NCI-H128 (cell line): ENCODE measurements around the gene NDUFAF3.

Experiments
- DNase-seq: peaks from one replicate; lab custom pipeline; 2025; ENCODE audit not compliant: unreplicated experiment; lab: John Stamatoyannopoulos, UW

The NDUFAF3 gene

DNA sequence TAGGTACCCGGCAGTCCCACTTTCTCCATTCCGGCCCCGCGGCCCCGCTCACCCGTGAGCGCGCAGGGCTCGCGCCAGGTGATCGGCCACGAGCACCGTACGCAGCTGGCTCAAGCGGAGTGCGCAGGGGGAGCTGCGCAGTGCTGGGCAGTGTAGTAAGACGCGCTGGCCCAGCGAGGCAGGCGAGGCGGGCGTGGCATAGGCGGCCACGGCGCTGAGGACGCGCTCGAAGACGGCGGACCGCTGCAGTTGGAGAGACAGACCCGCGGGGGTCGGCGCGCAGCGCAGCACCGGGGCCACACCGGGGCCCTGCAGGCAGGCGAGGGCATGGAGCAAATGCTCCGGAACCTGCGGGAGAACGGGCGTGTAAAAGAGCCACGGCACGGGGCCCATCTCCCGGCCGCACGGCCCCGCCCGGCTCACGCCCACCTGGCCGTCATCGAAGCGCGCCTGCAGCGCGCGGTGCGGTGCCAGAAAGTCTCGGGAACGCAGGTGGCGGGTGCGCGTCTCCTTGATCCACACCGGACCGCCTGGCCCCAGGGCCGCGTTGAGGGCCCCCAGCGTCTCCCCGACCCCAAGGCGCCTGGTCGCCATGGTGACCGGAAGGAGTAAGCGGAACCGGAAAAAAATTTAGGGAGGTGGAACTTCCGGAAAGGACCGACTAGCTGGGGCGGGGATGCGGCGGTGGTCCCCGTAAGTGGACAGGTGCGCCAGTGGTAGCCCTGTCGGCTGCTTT, 3.8 kb upstream of the NDUFAF3 start, which contains the start of gene DALRD3:
DALRD3 (minus strand) TSS at position 610 of the 736 bp plus-strand sequence; CDS start at position 594, 16 bp downstream.
- no peak for DNase-seq

GRCh38 chr3:49018707-49019006, 3.3 kb upstream of the NDUFAF3 start:
- no peak for DNase-seq

DNA sequence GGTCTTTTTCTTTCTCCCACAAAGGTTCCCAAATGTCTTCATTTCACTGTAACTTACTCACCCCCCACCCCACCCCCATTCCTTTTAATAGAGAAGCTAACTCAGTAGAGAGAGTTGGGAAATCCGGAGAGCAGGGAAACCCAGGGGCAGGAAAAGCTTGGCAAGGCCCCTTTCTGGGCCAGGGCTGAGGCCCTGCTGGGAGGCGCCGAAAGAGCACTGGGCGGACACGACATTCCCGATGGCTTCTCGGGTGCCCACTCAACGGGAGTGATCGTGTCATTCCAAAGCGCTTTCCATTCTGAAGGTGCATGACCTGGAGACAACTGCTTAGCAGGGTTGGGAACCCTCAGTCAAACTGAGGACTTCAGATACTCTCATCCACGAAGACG, 2.0 kb upstream of the NDUFAF3 start:
- no peak for DNase-seq

DNA sequence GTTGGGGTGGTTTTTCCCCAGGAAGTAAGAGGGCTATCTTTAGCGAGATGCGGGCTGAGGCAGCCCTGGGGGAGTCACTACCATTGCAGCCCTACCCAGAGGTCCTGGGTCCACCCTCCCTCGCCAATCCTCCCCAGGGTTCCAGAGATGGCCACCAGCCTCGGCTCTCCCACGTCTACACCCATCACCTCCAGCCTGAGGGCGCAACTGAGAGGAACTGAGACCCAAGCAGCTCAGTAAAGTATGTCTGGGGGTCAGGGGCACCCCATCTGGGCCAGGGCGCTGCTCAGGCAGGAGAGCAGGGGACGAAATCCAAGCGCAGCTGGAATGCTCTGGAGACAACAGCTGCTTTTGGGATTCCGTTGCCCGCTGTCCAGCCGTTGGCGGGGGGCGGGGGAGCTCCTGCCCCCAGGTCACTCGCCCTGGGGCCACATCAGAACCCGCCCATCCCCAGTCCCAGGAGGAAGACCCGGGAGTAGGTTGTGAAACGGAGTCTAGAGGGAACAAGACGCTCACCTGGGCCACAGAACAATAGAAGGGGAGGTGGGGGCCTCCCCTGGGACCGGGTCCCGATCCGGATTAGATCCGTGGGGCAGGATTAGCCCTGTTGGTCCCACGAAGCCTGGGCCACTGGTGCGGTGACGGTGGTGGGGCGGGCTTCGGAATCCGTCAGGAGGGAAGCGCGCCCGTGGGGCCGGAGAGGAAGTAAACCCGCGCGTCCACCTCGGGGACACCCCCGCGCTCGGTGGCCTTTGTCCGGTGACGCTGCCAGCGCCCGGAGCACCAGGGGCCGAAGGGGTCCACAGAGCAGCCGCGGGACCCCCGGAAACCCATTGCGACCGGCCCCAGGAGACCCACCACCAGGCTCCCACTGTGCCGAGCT, 1.4 kb upstream of the NDUFAF3 start:
- no peak for DNase-seq

DNA sequence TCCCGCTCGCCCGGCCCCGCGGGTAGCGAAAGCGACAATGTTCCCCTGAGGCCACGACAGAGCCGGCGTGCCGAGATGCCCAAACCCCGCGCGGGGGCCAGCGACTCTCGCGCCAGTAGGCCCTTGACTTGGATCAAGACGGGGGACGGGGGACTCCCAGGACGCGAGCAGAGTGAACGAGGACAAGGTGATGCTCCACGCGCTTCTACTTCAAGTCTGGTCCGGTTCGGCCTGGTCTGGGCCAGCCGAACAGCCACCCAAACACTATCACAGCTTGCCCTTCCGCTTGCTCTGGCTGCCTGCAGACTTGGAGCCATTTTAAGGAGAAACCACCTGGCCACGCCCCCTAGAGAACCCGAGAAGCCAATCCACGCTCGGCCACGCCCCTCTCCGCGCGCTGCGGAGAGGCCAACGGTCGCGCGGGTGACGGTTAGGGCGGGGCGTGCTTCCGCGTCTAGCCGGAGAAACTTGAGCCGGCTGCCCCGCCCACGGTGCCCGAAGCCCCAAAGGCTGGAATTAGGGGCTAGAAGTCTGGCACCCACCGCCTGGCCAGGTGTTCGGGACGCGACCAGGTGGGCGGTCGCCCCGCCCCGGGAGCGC, 608 bp upstream of the NDUFAF3 start:
- DNase-seq, result peak; percentile 96

DNA sequence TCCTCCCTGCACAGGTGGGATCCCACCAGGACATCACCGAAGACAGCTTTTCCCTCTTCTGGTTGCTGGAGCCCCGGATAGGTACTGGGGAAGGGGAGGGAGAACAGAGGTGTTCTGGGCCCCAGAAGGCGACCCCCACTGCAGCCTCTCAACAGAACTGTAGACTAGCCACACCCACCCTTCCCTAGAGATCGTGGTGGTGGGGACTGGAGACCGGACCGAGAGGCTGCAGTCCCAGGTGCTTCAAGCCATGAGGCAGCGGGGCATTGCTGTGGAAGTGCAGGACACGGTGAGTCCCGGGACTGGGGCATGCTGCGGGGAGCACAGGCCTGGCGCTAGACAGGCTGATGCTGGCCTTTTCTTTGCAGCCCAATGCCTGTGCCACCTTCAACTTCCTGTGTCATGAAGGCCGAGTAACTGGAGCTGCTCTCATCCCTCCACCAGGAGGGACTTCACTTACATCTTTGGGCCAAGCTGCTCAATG, 809 bp downstream of the NDUFAF3 start:
- no peak for DNase-seq

- DNase-seq, result no peak
Measured at GRCh38 chr3:49023775-49024174, 1.9 kb downstream of the NDUFAF3 start.

DNA sequence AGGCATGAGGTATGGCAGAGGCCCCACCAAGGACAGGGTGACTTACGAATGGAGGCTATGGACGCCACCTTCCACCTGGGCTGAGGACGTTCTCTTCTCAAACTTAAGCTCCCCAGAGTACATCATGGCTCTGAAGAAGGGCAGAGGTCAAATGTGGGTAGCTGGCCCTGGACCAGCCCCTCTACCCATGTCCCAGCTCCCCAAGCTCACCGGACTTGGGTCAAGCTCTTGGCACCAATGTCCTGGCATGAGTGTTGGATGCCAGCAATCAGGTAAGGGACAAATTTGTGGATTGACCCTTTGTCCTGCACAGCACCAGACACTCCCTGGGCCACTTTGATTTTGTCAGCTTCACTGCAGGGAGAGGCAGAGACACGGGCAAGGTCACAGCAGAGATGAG, 2.5 kb downstream of the NDUFAF3 start:
- no peak for DNase-seq

DNA sequence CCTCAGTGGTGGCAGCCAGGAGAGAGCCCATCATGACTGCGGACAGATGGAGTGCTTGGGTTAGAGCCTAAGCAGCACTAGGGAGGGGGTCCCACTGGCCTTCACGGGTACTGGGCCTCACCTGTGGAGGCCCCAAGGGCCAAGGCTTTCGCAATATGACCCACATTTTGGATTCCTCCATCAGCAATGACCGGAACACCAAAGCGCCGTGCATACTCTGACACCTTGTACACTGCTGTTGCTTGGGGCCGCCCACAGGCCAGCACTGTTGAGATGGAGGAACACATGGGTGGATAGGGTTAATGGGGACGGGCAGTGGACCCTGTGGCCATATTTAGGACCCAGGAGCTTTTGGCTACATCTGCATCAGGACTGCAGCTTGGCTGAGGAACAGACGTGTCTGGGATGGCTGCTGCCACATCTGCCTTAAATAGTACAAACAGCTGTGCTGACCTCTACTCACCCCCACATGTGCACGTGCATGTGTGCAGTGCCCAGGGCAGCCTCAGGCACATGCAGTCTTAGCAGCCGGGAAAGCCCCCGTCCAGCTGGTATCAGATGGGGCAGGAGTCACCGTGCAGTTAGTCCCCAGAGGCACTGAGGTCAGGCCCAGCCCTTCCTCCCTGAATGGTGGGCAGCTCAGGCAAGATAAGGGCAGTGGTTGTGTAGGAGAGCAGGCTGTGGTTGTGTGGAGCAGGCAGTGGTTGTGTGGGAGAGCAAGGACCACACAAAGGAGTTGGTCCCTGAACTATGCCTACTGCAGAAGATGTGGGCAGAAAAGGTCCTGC, 3.3 kb downstream of the NDUFAF3 start:
- DNase-seq, result no peak

GRCh38 chr3:49025793-49026520, 4.0 kb downstream of the NDUFAF3 start:
- no peak for DNase-seq

GRCh38 chr3:49026536-49026935, 4.6 kb downstream of the NDUFAF3 start:
- no peak for DNase-seq

DNA sequence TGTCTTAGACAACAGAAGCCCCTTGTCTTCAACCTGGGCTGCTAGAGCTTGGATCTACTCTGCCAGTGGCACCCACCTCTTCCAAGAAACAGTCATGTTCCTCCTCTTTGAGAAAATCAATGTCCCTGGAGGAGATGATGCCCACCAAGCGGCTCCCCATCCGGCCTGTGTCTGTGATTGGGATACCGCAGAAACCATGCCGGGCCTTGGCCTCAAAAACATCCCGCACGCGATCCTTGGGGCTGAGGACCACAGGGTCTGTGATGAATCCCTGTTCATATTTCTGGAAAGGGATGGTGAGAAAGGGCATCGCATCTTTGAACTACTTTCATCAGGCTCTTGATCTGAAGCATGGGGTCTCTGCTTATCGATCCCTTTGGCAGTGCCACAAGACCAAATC, 5.7 kb downstream of the NDUFAF3 start:
- no peak for DNase-seq

DNA sequence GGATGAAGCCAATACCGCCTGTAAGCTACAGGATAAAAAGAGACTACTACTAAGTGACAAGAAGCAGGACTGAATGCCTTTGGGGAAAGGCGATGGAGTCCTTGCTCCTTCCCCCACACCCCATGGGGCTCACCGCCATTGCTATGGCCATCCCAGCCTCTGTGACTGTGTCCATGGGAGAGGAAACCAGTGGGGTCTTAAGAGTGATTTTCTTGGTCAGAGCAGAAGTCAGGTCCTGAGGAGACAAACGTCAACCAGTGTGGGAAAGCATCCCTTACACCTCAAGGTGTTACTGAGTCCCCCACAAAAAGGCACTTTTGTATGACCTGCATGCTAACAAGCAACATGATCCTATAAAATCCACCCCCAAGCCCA, 6.4 kb downstream of the NDUFAF3 start:
- no peak for DNase-seq

- DNase-seq, result peak; percentile 85
Measured at GRCh38 chr3:49028673-49029562, 7.0 kb downstream of the NDUFAF3 start, which contains the start of gene IMPDH2. IMPDH2 (minus strand) TSS chr3:49029398; CDS start chr3:49029350, 48 bp downstream.

- no peak for DNase-seq
Measured at GRCh38 chr3:49029563-49029884, 7.6 kb downstream of the NDUFAF3 start.

GRCh38 chr3:49030321-49030720, 8.4 kb downstream of the NDUFAF3 start:
- DNase-seq, result no peak

DNA sequence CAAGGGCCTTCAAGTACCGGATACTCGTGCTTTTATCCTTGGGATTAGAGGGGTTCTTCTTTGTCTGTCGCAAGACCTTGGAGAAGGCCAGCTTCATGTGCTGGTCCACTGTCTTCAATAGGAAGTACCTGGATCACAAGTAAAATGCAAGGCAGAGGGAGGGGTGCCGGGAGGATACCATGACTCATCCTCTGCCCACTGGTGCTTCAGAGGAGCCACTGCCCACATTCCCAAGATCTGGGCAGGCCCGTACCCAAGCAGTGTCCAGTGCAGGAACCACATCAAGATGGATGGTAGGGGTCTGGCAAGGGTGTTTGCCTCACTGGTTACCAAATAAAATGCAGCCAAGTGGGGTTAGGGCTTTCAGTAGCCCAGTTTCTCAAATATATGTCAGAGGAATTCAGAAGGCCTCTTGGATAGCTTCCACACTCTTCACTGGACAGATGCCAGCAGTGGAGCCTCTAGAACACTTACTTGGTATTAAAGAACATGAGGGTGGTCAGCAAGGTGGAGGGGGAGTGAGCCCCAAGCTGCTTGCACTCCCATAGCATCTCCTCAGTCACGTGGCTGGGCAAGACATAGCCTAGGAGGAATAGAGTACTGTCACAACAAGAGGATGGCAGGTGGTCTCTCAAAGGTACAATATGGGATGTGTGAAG, 10.9 kb downstream of the NDUFAF3 start:
- no peak for DNase-seq

DNA sequence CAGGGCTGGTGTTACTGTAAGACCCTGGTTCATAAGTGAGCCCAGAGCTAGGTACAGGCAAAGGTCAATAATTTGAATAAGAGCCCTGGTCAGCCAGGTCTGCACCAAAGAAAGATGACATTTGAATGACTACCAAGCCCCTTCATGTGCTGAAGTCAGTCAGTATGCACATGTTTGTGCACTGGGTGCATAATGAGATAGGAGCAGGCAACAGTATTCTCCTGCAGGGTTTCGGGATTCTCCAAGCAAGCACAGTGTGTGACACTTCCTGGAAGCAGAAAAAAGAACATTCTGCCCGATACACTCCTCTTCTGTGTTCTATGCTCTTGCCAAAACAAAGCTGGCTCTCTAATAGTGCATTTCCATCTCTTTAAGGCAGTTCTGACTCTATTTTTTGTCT, 12.7 kb downstream of the NDUFAF3 start:
- no peak for DNase-seq

GRCh38 chr3:49035281-49035680, 13.4 kb downstream of the NDUFAF3 start:
- no peak for DNase-seq
